Measurements from ENCODE around the gene TMEM164. TPM values are rescaled to one million over a fixed set of nuclear protein-coding genes. Genes with fewer than 3 reads are reported as not detected.

Gene TMEM164
- polyA plus RNA-seq, 1 donor (not counting 4 experiments of a cell fraction or from before 2014, with no cell fraction given), result 15.3 TPM

GRCh38 chrX:110021258-110022022 is 18.5 kb downstream of the TMEM164 start:
- Histone ChIP-seq H3K4me3 (ENCODE audit: control insufficient read depth in 2 of 3, extremely low read depth in 1 of 3, insufficient read depth in 2 of 3, low read depth in 1 of 3, low read length in 3 of 3) (no peak overlapping the region), H4K20me1 (ENCODE audit: control insufficient read depth, extremely low read depth, insufficient read depth, low read length) (no peaks in the 10 kb centered on the region), H3K27me3 (ENCODE audit: control insufficient read depth, extremely low read depth, insufficient read depth, low read length) (peaks cover 3% of the 10 kb centered on the region), H3K4me1 (ENCODE audit: control insufficient read depth, extremely low read depth, insufficient read depth, low read length) (peaks cover 14% of the 10 kb centered on the region), H3K9ac (ENCODE audit: control insufficient read depth, extremely low read depth, insufficient read depth, low read length) (no peak overlapping the region), H3K9me3 (ENCODE audit: control insufficient read depth, low read depth, low read length) (no peaks in the 10 kb centered on the region), H3K36me3 (ENCODE audit: control insufficient read depth in 2 of 2, extremely low read depth in 1 of 2, insufficient read depth in 2 of 2, low read length in 2 of 2) (no peaks in the 10 kb centered on the region), H3K27ac (ENCODE audit: control insufficient read depth, insufficient read depth, low read length) (no peak overlapping the region), H3K9me1 (ENCODE audit: control insufficient read depth, extremely low read depth, insufficient read depth, low read length) (peaks cover 3% of the 10 kb centered on the region), H3K79me2 (ENCODE audit: control insufficient read depth, insufficient read depth, low read length) (no peaks in the 10 kb centered on the region), H3K4me2 (ENCODE audit: control insufficient read depth, extremely low read depth, insufficient read depth, low read depth, low read length) (no peak overlapping the region), H2AFZ (ENCODE audit: control insufficient read depth, low read length) (no peak overlapping the region)
- no peak for DNase-seq (ENCODE audit: low read depth, low spot score)
- dilution Hi-C loops (cut with MboI; ENCODE audit: extremely low pct_ligation_motif_present, low sequenced_read_pairs), result no loop called here
- TF ChIP-seq EZH2 (IDR thresholded peaks at IDR 0.05; ENCODE audit: low read length) (no peak), CTCF (optimal IDR thresholded peaks at IDR 0.05 in 1 of 3, IDR thresholded peaks at IDR 0.05 in 1 of 3, conservative IDR thresholded peaks at IDR 0.05 in 1 of 3; ENCODE audit: extremely low read depth in 1 of 3, insufficient read depth in 2 of 3, low read length in 3 of 3) (no peak)
- FAIRE-seq, result no peak

- Histone ChIP-seq H3K36me3 (ENCODE audit: control insufficient read depth in 2 of 2, extremely low read depth in 1 of 2, insufficient read depth in 2 of 2, low read length in 2 of 2) (no peaks in the 10 kb centered on the region), H3K4me1 (ENCODE audit: control insufficient read depth, extremely low read depth, insufficient read depth, low read length) (peaks cover 18% of the 10 kb centered on the region), H3K27ac (ENCODE audit: control insufficient read depth, insufficient read depth, low read length) (no peak overlapping the region), H3K79me2 (ENCODE audit: control insufficient read depth, insufficient read depth, low read length) (no peaks in the 10 kb centered on the region), H3K9me3 (ENCODE audit: control insufficient read depth, low read depth, low read length) (no peaks in the 10 kb centered on the region), H3K27me3 (ENCODE audit: control insufficient read depth, extremely low read depth, insufficient read depth, low read length) (peaks cover 3% of the 10 kb centered on the region), H2AFZ (ENCODE audit: control insufficient read depth, low read length) (no peak overlapping the region), H4K20me1 (ENCODE audit: control insufficient read depth, extremely low read depth, insufficient read depth, low read length) (no peaks in the 10 kb centered on the region), H3K4me3 (ENCODE audit: control insufficient read depth in 2 of 3, extremely low read depth in 1 of 3, insufficient read depth in 2 of 3, low read depth in 1 of 3, low read length in 3 of 3) (no peak overlapping the region), H3K4me2 (ENCODE audit: control insufficient read depth, extremely low read depth, insufficient read depth, low read depth, low read length) (no peak overlapping the region), H3K9ac (ENCODE audit: control insufficient read depth, extremely low read depth, insufficient read depth, low read length) (no peak overlapping the region), H3K9me1 (ENCODE audit: control insufficient read depth, extremely low read depth, insufficient read depth, low read length) (peaks cover 3% of the 10 kb centered on the region)
- no peak for TF ChIP-seq EZH2 (IDR thresholded peaks at IDR 0.05; ENCODE audit: low read length)
- no peak for TF ChIP-seq CTCF (optimal IDR thresholded peaks at IDR 0.05 in 1 of 3, IDR thresholded peaks at IDR 0.05 in 1 of 3, conservative IDR thresholded peaks at IDR 0.05 in 1 of 3; ENCODE audit: extremely low read depth in 1 of 3, insufficient read depth in 2 of 3, low read length in 3 of 3)
- FAIRE-seq (no peak), DNase-seq (ENCODE audit: low read depth, low spot score) (no peak)
- dilution Hi-C loops (cut with MboI; ENCODE audit: extremely low pct_ligation_motif_present, low sequenced_read_pairs), result no loop called here
These were observed 19.9 kb downstream of the TMEM164 start for GRCh38 chrX:110022599-110023448.
